K562 (cell line): ENCODE measurements around the gene VEZF1. TPM values are rescaled to one million over a fixed set of nuclear protein-coding genes. Genes with fewer than 3 reads are reported as not detected.

Experiments
- ATAC-seq: fragments of 200-7000 bp; cut with Tn5 transposase; 3 replicates; pipeline ENCODE4 v1.9.1; 2020; ENCODE audit warnings: moderate library complexity
- BruUV-seq: library from RNA; stranded (reverse); fragments of 400-500 nt; replicated peaks from 2 replicates; lab custom pipeline; 2021; lab: Mats Ljungman, UMichigan
- CTCF ChIA-PET: fragments of 300-600 bp; formaldehyde crosslinking; extraction: SDS; loops from one replicate; lab custom pipeline; 2021; ENCODE audit warnings: low intra/inter-chr PET ratio; lab: Yijun Ruan, JAX
- POLR2A ChIA-PET: fragments of 300-600, 350-650 bp; sonication (Branson Sonifier 250); formaldehyde crosslinking; extraction: SDS; loops from one replicate; lab custom pipeline; 2021; ENCODE audit warnings: antibody characterized with exemption, inconsistent platforms; lab: Yijun Ruan, JAX
- DNase-seq, 4 experiments: peaks; one replicate each; pipeline versions ENCODE4 v3.0.0 to v3.0.0-alpha.2; 2011 to 2018; ENCODE audit warnings: low spot score in 3 of 4, mixed read lengths in 3 of 4; ENCODE audit errors: extremely low read depth in 1 of 4
- FAIRE-seq: peaks from 2 replicates; lab custom pipeline; 2011; peaks lifted over from hg19 to GRCh38; lab: Jason Lieb, UNC
- H2AFZ ChIP-seq: 2 replicates; pipeline ENCODE4 v1.6.0; 2011; ENCODE audit warnings: low read depth, low read length, control low read depth, inconsistent platforms
- H3K27ac ChIP-seq: fragments of 200-600 bp; 3 replicates; pipeline ENCODE4 v1.8.0; 2011; ENCODE audit warnings: low read depth, mild to moderate bottlenecking, control low read depth, inconsistent platforms, low read length, moderate library complexity, mixed read lengths; ENCODE audit errors: extremely low read depth
- H3K27me3 ChIP-seq, 2 experiments: fragments of 300-600 bp in 1 of 2; 2 replicates in 1 of 2; 3 replicates in 1 of 2; pipeline versions ENCODE4 v1.6.0 to v1.8.0; 2011; ENCODE audit warnings: inconsistent platforms in 2 of 2, low read length in 2 of 2, mild to moderate bottlenecking in 1 of 2, mixed read lengths in 1 of 2, moderate library complexity in 1 of 2; ENCODE audit not compliant: control insufficient read depth in 2 of 2, insufficient read depth in 2 of 2
- H3K36me3 ChIP-seq: fragments of 300-600 bp; 3 replicates; pipeline ENCODE4 v1.8.0; 2011; ENCODE audit warnings: mild to moderate bottlenecking, low read length, inconsistent platforms; ENCODE audit not compliant: control insufficient read depth, insufficient read depth
- H3K4me1 ChIP-seq, 2 experiments: fragments of 200-600 bp in 1 of 2; replicated peaks in 1 of 2; 2 replicates in 1 of 2; 3 replicates in 1 of 2; pipeline versions ENCODE4 v1.5.1 to v1.8.0; 2011; ENCODE audit warnings: inconsistent platforms in 2 of 2, low read length in 2 of 2, mild to moderate bottlenecking in 1 of 2, mixed read lengths in 1 of 2, moderate library complexity in 1 of 2; ENCODE audit not compliant: control insufficient read depth in 2 of 2, insufficient read depth in 2 of 2
- H3K4me2 ChIP-seq: 2 replicates; pipeline ENCODE4 v1.6.1; 2011; ENCODE audit warnings: low read length, control low read depth, inconsistent platforms, mixed read lengths; ENCODE audit not compliant: insufficient read depth
- H3K4me3 ChIP-seq: fragments of 200-600 bp; sonication (generic), shearing (Covaris generic); 2 replicates; pipeline ENCODE4 v1.5.1; 2016; ENCODE audit warnings: control low read depth, inconsistent platforms
- H3K79me2 ChIP-seq: fragments of 200-600 bp; 3 replicates; pipeline ENCODE4 v1.8.0; 2011; ENCODE audit warnings: low read length, inconsistent platforms; ENCODE audit not compliant: control insufficient read depth, insufficient read depth
- H3K9ac ChIP-seq, 2 experiments: 2 replicates each; pipeline versions ENCODE4 v1.6.0 to v1.6.1; 2011; ENCODE audit warnings: low read depth in 2 of 2, low read length in 2 of 2, control low read depth in 1 of 2, inconsistent platforms in 1 of 2, mild to moderate bottlenecking in 1 of 2, mixed read lengths in 1 of 2; ENCODE audit not compliant: insufficient read depth in 1 of 2
- H3K9me1 ChIP-seq: one replicate; pipeline ENCODE4 v1.6.0; 2011; ENCODE audit warnings: inconsistent platforms, mild to moderate bottlenecking, low read length, moderate library complexity; ENCODE audit not compliant: control insufficient read depth, insufficient read depth
- H3K9me3 ChIP-seq: replicated peaks from 2 replicates; pipeline ENCODE4 v1.5.1; 2011; ENCODE audit warnings: low read depth, low read length, inconsistent platforms; ENCODE audit not compliant: control insufficient read depth, insufficient read depth
- H4K20me1 ChIP-seq: replicated peaks from 2 replicates; pipeline ENCODE4 v1.6.1; 2011; ENCODE audit warnings: low read length, inconsistent platforms, mixed read lengths; ENCODE audit not compliant: control insufficient read depth, insufficient read depth
- BRD4 ChIP-seq: fragments of 200-600 bp; sonication (generic); IDR thresholded peaks from 2 replicates; pipeline ENCODE4 v1.6.1; 2017; ENCODE audit warnings: inconsistent platforms
- C11orf30 ChIP-seq: fragments of 450-650 bp; IDR thresholded peaks from 2 replicates; pipeline ENCODE4 v1.6.1; 2016; ENCODE audit warnings: low read depth, mild to moderate bottlenecking
- CSDE1 ChIP-seq, 2 experiments: fragments of 450-650 bp; IDR thresholded peaks; 2 replicates each; pipeline ENCODE4 v1.6.1; 2016; ENCODE audit warnings: mild to moderate bottlenecking in 1 of 2
- KAT8 ChIP-seq: fragments of 450-650 bp; IDR thresholded peaks from 2 replicates; pipeline ENCODE4 v1.6.1; 2016; ENCODE audit warnings: low read depth, mild to moderate bottlenecking
- NRF1 ChIP-seq, 2 experiments: fragments of 450-650 bp; IDR thresholded peaks in 1 of 2; conservative IDR thresholded peaks in 1 of 2; 2 replicates each; pipeline ENCODE4 v1.6.1; 2014; ENCODE audit warnings: mild to moderate bottlenecking in 2 of 2
- PBX2 ChIP-seq, 2 experiments: IDR thresholded peaks in 1 of 2; conservative IDR thresholded peaks in 1 of 2; 2 replicates each; pipeline ENCODE4 v1.6.1; 2016; ENCODE audit warnings: low read depth in 2 of 2, mild to moderate bottlenecking in 1 of 2, missing compliant biosample characterization in 1 of 2, missing genetic modification characterization in 1 of 2, moderate library complexity in 1 of 2
- TSC22D4 ChIP-seq: fragments of 450-650 bp; IDR thresholded peaks from 2 replicates; pipeline ENCODE4 v1.6.1; 2016; ENCODE audit warnings: missing genetic modification characterization, missing biosample characterization, control low read depth
- USF1 ChIP-seq: sonication (generic); formaldehyde crosslinking; IDR thresholded peaks from 2 replicates; pipeline ENCODE4 v1.9.0; 2022; ENCODE audit warnings: mild to moderate bottlenecking, missing genetic modification reagents
- ZBTB26 ChIP-seq: fragments of 450-650 bp; formaldehyde crosslinking; IDR thresholded peaks from 2 replicates; pipeline ENCODE4 v1.4.0; 2022; ENCODE audit warnings: missing genetic modification characterization
- ZNF12 ChIP-seq: sonication (generic); formaldehyde crosslinking; IDR thresholded peaks from 2 replicates; pipeline ENCODE4 v1.4.0; 2020; ENCODE audit warnings: mild to moderate bottlenecking, missing genetic modification reagents
- ZNF77 ChIP-seq: fragments of 250-450 bp; sonication (Bioruptor Pico); IDR thresholded peaks from 2 replicates; pipeline ENCODE4 v1.5.0; 2020
- WGBS: fragments of 100-300 bp; shearing (Covaris generic); methylation state at CpG from one replicate; pipeline ENCODE4 v1.1.6; 2016; ENCODE audit warnings: low coverage, mixed read lengths; ENCODE audit not compliant: insufficient coverage; ENCODE audit errors: missing lambda C conversion rate; 5-methylcytosine and 5-hydroxymethylcytosine counted together
- in situ Hi-C: fragments of 300-500 bp; cut with MboI; formaldehyde crosslinking; loops from 4 replicates; pipeline ENCODE4 v1.15.0; 2018; ENCODE audit warnings: inconsistent platforms, mixed read lengths
- intact Hi-C: fragments of 100-400 bp; cut with micrococcal nuclease; formaldehyde crosslinking; loops from 2 replicates; pipeline ENCODE4 v1.14.2; 2022
- polyA plus RNA-seq, 8 experiments: library from polyadenylated mRNA; depleted of rRNA in 4 of 8; stranded (reverse) in 5 of 8; unstranded in 3 of 8; fragments of >200 nt; fragmentation: Nextera tagmentation in 2 of 8; fragmentation: Illumina TruSeq in 1 of 8; extraction: Ambion mirVana in 2 of 8; extraction: Trizol in 1 of 8; gene quantifications; 2 replicates each; pipeline versions ENCODE4 v1.2.1 to v1.2.3, GENCODE V29; 2011 to 2014; ENCODE audit warnings: inconsistent platforms in 1 of 8, missing spikeins in 1 of 8
- total RNA-seq, 7 experiments: library from RNA; depleted of rRNA in 6 of 7; stranded (reverse); fragments of >200 nt in 6 of 7; fragmentation: Illumina TruSeq in 2 of 7; extraction: Trizol in 2 of 7; gene quantifications; 2 replicates each; pipeline versions ENCODE4 v1.2.1 to v1.2.3, GENCODE V29; 2011 to 2021; ENCODE audit warnings: low replicate concordance in 1 of 7
- TF ChIP-seq, protein P1 (sequence below): fragments of 450-650 bp; IDR thresholded peaks from 2 replicates; pipeline ENCODE4 v1.6.1; 2017; ENCODE audit warnings: antibody characterized with exemption, mild to moderate bottlenecking

VEZF1 gene
- total and polyA plus RNA-seq, 9 of the 15 experiments (the other 6 are each of a cell fraction or from before 2014, with no cell fraction given) = 9.5 to 33.4 (median 22.1) TPM

DNA sequence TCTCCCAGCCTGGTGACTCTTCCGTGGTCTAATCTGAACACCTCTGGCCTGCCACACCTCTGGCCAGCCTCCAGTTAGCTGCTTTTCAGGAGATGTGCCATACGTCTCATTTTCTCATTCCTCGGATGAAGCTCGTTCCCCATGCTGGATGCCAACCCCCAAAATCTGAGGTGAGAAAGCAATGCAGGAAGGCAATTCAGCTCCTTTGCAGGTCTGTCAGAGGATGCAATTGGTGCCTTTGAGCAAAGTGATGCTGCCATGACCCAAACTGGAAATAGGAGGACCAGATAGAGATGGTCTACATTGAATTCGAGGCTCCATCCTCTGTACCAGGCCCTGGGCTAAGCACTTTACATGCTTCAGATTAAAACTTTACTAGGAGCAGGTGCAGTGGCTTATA lies 21.8 kb downstream of the VEZF1 start:
- BruUV-seq = no TSS peak
- FAIRE-seq = no peak
- Histone ChIP-seq H4K20me1 (no peaks in the 10 kb centered on the region), H3K4me3 (no peak overlapping the region), H3K4me1 (no peaks in the 10 kb centered on the region), H3K9me3 (no peaks in the 10 kb centered on the region), H3K9me1 (no peaks in the 10 kb centered on the region), H2AFZ (no peak overlapping the region), H3K9ac (no peak overlapping the region), H3K79me2 (no peaks in the 10 kb centered on the region), H3K36me3 (no peaks in the 10 kb centered on the region), H3K4me2 (no peak overlapping the region), H3K27me3 (peaks cover 26 to 48% of the 10 kb centered on the region in 2 experiments), H3K27ac (no peak overlapping the region)
- intact Hi-C loops (no loop called here), in situ Hi-C loops (no loop called here)
- no peak for ATAC-seq
- WGBS = 23% methylated on average over 5 of the region's 5 CpGs
- no peak for DNase-seq
- POLR2A ChIA-PET = interaction anchor here (0.6 to 1.9 kb wide), 7 partner anchors 10 to 107 kb away, joined by 3 to 8 read pairs (median 4); no protein-coding TSS in a partner anchor
- CTCF ChIA-PET = no interaction called here
- TF ChIP-seq TSC22D4 (no peak), ZNF77 (CRISPR knock-in tag) (no peak), PBX2 (CRISPR knock-in tag; IDR thresholded peaks at IDR 0.05; ENCODE audit: low read depth) (no peak), PBX2 (tag; conservative IDR thresholded peaks at IDR 0.05; ENCODE audit: low read depth) (no peak), CSDE1 (IDR thresholded peaks at IDR 0.05) (no peak), BRD4 (no peak), KAT8 (no peak), NRF1 (conservative IDR thresholded peaks at IDR 0.05 in 1 of 2, IDR thresholded peaks at IDR 0.05 in 1 of 2) (no peak), USF1 (CRISPR knock-in tag) (no peak), ZNF12 (CRISPR knock-in tag) (no peak), ZBTB26 (no peak), C11orf30 (no peak)
- TF ChIP-seq, protein P1, sequence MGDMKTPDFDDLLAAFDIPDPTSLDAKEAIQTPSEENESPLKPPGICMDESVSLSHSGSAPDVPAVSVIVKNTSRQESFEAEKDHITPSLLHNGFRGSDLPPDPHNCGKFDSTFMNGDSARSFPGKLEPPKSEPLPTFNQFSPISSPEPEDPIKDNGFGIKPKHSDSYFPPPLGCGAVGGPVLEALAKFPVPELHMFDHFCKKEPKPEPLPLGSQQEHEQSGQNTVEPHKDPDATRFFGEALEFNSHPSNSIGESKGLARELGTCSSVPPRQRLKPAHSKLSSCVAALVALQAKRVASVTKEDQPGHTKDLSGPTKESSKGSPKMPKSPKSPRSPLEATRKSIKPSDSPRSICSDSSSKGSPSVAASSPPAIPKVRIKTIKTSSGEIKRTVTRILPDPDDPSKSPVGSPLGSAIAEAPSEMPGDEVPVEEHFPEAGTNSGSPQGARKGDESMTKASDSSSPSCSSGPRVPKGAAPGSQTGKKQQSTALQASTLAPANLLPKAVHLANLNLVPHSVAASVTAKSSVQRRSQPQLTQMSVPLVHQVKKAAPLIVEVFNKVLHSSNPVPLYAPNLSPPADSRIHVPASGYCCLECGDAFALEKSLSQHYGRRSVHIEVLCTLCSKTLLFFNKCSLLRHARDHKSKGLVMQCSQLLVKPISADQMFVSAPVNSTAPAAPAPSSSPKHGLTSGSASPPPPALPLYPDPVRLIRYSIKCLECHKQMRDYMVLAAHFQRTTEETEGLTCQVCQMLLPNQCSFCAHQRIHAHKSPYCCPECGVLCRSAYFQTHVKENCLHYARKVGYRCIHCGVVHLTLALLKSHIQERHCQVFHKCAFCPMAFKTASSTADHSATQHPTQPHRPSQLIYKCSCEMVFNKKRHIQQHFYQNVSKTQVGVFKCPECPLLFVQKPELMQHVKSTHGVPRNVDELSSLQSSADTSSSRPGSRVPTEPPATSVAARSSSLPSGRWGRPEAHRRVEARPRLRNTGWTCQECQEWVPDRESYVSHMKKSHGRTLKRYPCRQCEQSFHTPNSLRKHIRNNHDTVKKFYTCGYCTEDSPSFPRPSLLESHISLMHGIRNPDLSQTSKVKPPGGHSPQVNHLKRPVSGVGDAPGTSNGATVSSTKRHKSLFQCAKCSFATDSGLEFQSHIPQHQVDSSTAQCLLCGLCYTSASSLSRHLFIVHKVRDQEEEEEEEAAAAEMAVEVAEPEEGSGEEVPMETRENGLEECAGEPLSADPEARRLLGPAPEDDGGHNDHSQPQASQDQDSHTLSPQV = no peak
